Brain microvascular endothelial cell (primary cell): Measurements from ENCODE around the gene EXTL1.
A peak's percentile ranks its signal among the peaks of the same experiment; 100 is the strongest.

Experiments used
- DNase-seq: peaks from one replicate; pipeline ENCODE4 v3.0.0-alpha.2; 2020
- H3K27ac ChIP-seq: fragments of 250-450 bp; sonication (Bioruptor Pico); 2 replicates; pipeline ENCODE4 v1.5.1; 2020; ENCODE audit warnings: mild to moderate bottlenecking, moderate library complexity
- H3K27me3 ChIP-seq: fragments of 250-450 bp; sonication (Bioruptor Pico); replicated peaks from 2 replicates; pipeline ENCODE4 v1.5.1; 2020; ENCODE audit warnings: mild to moderate bottlenecking
- H3K36me3 ChIP-seq: fragments of 250-450 bp; sonication (Bioruptor Pico); replicated peaks from 2 replicates; pipeline ENCODE4 v1.5.1; 2020; ENCODE audit warnings: mild to moderate bottlenecking
- H3K4me3 ChIP-seq: 2 replicates; pipeline ENCODE4 v1.5.1; 2011; ENCODE audit warnings: low read depth, mild to moderate bottlenecking, control low read depth, low read length, moderate library complexity
- in situ Hi-C: cut with HindIII; loops from 2 replicates; pipeline ENCODE4 v1.10.0; 2017; ENCODE audit warnings: low sequenced_read_pairs, low pct_ligation_motif_present
- TF ChIP-seq, protein P1 (sequence below): IDR thresholded peaks from 2 replicates; pipeline ENCODE4 v1.5.1; 2011; ENCODE audit warnings: low read depth, mild to moderate bottlenecking, moderate library complexity, low read length, control low read depth, inconsistent platforms; ENCODE audit errors: missing control alignments

The EXTL1 gene

DNA sequence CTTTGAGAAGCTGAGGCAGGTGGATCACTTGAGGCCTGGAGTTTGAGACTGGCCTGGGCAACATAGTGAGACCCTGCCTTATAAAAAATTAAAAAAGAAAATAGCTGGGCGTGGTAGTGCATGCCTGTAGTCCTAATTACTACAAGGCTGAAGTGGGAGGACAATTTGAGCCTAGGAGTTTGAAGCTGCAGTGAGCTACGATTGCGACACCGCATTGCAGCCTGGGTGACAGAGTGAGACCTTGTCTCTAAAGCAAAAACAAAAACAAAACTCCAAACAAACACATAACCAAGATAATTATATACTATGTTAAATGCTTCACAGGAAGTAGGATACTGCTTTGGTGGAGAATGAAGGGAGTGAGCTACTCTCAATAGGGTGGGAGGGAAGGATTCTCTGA lies 18.3 kb upstream of the EXTL1 start:
- H3K27me3 ChIP-seq = no peaks in the 10 kb centered on the region
- in situ Hi-C loops = no loop called here
- H3K4me3 ChIP-seq = no peak overlapping the region
- H3K36me3 ChIP-seq = no peaks in the 10 kb centered on the region
- no peak overlapping the region for H3K27ac ChIP-seq
- no peak for DNase-seq
- TF ChIP-seq, protein P1, sequence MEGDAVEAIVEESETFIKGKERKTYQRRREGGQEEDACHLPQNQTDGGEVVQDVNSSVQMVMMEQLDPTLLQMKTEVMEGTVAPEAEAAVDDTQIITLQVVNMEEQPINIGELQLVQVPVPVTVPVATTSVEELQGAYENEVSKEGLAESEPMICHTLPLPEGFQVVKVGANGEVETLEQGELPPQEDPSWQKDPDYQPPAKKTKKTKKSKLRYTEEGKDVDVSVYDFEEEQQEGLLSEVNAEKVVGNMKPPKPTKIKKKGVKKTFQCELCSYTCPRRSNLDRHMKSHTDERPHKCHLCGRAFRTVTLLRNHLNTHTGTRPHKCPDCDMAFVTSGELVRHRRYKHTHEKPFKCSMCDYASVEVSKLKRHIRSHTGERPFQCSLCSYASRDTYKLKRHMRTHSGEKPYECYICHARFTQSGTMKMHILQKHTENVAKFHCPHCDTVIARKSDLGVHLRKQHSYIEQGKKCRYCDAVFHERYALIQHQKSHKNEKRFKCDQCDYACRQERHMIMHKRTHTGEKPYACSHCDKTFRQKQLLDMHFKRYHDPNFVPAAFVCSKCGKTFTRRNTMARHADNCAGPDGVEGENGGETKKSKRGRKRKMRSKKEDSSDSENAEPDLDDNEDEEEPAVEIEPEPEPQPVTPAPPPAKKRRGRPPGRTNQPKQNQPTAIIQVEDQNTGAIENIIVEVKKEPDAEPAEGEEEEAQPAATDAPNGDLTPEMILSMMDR = no peak

DNA sequence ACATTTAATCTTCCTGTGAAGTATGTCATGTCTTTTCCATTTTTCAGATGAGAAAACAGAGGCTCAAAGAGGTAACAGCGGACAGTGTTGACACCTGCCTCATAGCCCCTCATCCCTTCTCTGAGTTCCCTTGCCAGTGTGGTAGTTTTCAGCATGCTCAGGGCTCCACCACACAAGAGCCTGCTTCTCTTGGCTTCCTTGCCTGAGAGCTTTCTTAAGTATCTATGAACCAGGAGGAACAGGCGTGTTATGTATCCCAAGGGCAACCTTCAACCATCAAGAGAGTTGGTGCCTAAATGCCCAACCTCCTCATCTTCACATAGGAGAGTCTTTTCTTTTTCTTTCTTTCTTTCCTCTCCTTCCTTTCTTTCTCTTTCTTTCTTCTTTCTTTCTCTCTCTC lies 17.8 kb upstream of the EXTL1 start:
- TF ChIP-seq, protein P1 = no peak
- Histone ChIP-seq H3K4me3 (no peak overlapping the region), H3K27ac (no peak overlapping the region), H3K27me3 (no peaks in the 10 kb centered on the region), H3K36me3 (no peaks in the 10 kb centered on the region)
- no peak for DNase-seq
- in situ Hi-C loops = no loop called here

DNA sequence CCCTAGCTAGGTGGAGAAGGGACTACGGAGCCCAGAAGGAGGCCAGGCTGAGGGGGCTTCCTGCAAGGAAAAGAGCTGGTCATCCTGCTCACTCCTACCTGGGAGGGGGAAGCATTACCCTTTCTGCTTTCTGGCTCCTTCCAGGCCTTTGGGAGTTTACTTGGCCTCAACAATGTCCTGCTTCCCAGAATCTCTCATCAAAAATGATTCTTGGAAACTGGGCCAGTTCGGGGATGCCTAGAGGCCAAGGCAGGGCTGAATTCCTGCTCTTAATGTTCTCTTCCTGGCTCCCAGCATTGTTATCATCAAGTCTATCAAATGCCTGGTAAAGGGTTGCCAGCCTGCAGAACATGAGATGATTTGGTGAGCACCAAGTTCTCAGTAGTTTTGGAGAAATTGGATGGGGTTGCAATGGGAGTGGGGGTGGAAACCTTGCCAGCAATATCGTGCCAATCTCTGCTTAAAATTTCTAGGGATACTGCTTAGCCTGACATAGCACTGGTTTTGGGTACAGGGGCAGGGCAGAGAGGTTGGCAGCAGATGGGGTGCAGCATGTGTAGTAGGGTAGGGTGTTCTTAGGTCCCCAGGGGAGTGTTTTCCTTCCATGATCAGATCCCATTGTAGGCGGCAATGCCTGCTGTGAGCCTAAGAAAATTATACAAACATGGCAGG lies 16.0 kb upstream of the EXTL1 start:
- Histone ChIP-seq H3K27ac (no peak overlapping the region), H3K27me3 (no peaks in the 10 kb centered on the region), H3K4me3 (no peak overlapping the region), H3K36me3 (no peaks in the 10 kb centered on the region)
- TF ChIP-seq, protein P1 = no peak
- in situ Hi-C loops = no loop called here
- no peak for DNase-seq

DNA sequence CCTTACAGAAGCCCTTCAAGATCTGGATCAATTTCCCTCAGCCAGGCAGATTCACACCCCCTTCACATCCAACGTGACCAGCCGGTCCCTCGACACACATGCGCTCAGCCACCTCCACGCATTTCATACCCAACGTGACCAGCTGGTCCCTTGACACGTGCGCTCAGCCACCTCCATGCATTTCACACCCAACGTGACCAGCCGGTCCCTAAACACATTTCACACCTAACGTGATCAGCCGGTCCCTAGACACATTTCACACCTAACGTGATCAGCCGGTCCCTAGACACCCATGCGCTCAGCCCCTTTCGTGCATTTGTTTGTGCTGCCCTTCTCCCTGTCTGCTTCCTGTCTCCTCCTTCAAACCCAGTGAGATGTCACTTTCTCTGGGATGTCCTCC lies 14.9 kb upstream of the EXTL1 start:
- no peaks in the 10 kb centered on the region for H3K27me3 ChIP-seq
- DNase-seq = no peak
- no peak overlapping the region for H3K27ac ChIP-seq
- no peak overlapping the region for H3K4me3 ChIP-seq
- H3K36me3 ChIP-seq = no peaks in the 10 kb centered on the region
- TF ChIP-seq, protein P1 = no peak
- in situ Hi-C loops = no loop called here

DNA sequence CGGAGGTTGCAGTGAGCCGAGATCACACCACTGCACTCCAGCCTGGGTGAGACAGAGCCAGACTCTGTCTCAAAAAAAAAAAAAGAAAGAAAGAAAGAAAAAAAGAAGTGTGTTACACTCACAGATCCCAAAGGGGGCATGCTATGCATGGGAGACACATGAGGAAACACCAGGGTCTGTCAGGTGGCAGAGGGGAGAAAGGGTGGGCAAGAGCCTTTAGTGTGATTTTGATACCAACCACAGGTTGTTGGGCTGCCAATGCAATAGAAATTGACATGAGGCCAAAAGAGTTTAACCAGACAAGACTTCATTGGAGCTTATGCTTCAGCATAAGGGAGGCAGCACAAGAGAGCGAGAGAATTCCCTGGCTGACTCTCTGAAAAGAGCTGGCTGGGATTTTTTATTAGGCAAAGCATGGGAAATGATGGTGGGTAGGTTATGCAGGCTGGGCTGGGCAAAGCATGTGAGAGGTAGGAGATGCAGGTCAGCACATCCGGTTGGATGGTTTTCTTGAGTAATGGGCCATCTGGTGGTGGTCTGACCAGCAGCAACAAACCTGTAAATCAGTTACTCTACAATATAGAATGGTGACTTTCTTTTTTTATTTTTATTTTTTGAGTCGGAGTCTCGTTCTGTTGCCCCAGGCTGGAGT lies 11.7 kb upstream of the EXTL1 start:
- TF ChIP-seq, protein P1 = peak; percentile 44
- Histone ChIP-seq H3K27me3 (no peaks in the 10 kb centered on the region), H3K27ac (no peak overlapping the region), H3K4me3 (no peak overlapping the region), H3K36me3 (no peaks in the 10 kb centered on the region)
- in situ Hi-C loops = no loop called here
- no peak for DNase-seq
